BE2C (cell line): ENCODE results near the gene MTMR1.

ENCODE experiments used
- DNase-seq: peaks from one replicate; pipeline ENCODE4 v3.0.0-alpha.2; 2020
- H3K27me3 ChIP-seq: fragments of 250-450 bp; sonication (Bioruptor Pico); 2 replicates; pipeline ENCODE4 v1.5.1; 2020; ENCODE audit warnings: mild to moderate bottlenecking
- H3K36me3 ChIP-seq: fragments of 250-450 bp; sonication (Bioruptor Pico); 2 replicates; pipeline ENCODE4 v1.5.1; 2020; ENCODE audit warnings: mild to moderate bottlenecking
- H3K4me1 ChIP-seq: fragments of 250-450 bp; sonication (Bioruptor Pico); 2 replicates; pipeline ENCODE4 v1.5.1; 2020
- H3K4me3 ChIP-seq: 2 replicates; pipeline ENCODE4 v1.5.1; 2011; ENCODE audit warnings: low read depth, low read length
- H3K9me3 ChIP-seq: fragments of 250-450 bp; sonication (Bioruptor Pico); 2 replicates; pipeline ENCODE4 v1.5.1; 2020
- CTCF ChIP-seq: IDR thresholded peaks from 2 replicates; pipeline ENCODE4 v1.5.1; 2012; ENCODE audit warnings: mild to moderate bottlenecking, low read depth, low read length

MTMR1 gene

GRCh38 chrX:150700107-150700506 is 6.9 kb downstream of the MTMR1 start:
- Histone ChIP-seq H3K4me3 (no peak overlapping the region), H3K27me3 (no peaks in the 10 kb centered on the region), H3K9me3 (no peaks in the 10 kb centered on the region), H3K4me1 (no peaks in the 10 kb centered on the region), H3K36me3 (no peaks in the 10 kb centered on the region)
- no peak for TF ChIP-seq CTCF
- no peak for DNase-seq

- TF ChIP-seq CTCF = no peak
- H3K4me1 ChIP-seq = no peaks in the 10 kb centered on the region
- no peak overlapping the region for H3K4me3 ChIP-seq
- DNase-seq = no peak
- H3K36me3 ChIP-seq = no peaks in the 10 kb centered on the region
- no peaks in the 10 kb centered on the region for H3K27me3 ChIP-seq
- H3K9me3 ChIP-seq = no peaks in the 10 kb centered on the region
These were observed 8.2 kb downstream of the MTMR1 start for GRCh38 chrX:150701377-150701776.

- Histone ChIP-seq H3K9me3 (no peaks in the 10 kb centered on the region), H3K36me3 (no peaks in the 10 kb centered on the region), H3K27me3 (no peaks in the 10 kb centered on the region), H3K4me3 (no peak overlapping the region), H3K4me1 (no peaks in the 10 kb centered on the region)
- no peak for TF ChIP-seq CTCF
- DNase-seq = no peak
These were observed 9.9 kb downstream of the MTMR1 start for GRCh38 chrX:150702966-150703694.

GRCh38 chrX:150703695-150703974 is 10.4 kb downstream of the MTMR1 start:
- H3K4me1 ChIP-seq = no peaks in the 10 kb centered on the region
- H3K4me3 ChIP-seq = no peak overlapping the region
- H3K36me3 ChIP-seq = no peaks in the 10 kb centered on the region
- H3K9me3 ChIP-seq = no peaks in the 10 kb centered on the region
- no peaks in the 10 kb centered on the region for H3K27me3 ChIP-seq
- no peak for DNase-seq
- TF ChIP-seq CTCF = no peak

- Histone ChIP-seq H3K36me3 (no peaks in the 10 kb centered on the region), H3K27me3 (no peaks in the 10 kb centered on the region), H3K9me3 (no peaks in the 10 kb centered on the region), H3K4me3 (no peak overlapping the region), H3K4me1 (no peaks in the 10 kb centered on the region)
- TF ChIP-seq CTCF = no peak
- no peak for DNase-seq
These were observed 10.9 kb downstream of the MTMR1 start for GRCh38 chrX:150704030-150704613.

- H3K9me3 ChIP-seq = no peaks in the 10 kb centered on the region
- no peak for DNase-seq
- TF ChIP-seq CTCF = no peak
- H3K36me3 ChIP-seq = no peaks in the 10 kb centered on the region
- no peaks in the 10 kb centered on the region for H3K27me3 ChIP-seq
- no peaks in the 10 kb centered on the region for H3K4me1 ChIP-seq
- H3K4me3 ChIP-seq = no peak overlapping the region
These were observed 19.4 kb downstream of the MTMR1 start for GRCh38 chrX:150712619-150713018.
